LNCAP (cell line): ENCODE data around the gene NKX1-1.

ENCODE experiments used
- CTCF ChIP-seq: fragments of 450-650 bp; IDR thresholded peaks from 2 replicates; pipeline ENCODE4 v1.5.1; 2017; ENCODE audit warnings: mild to moderate bottlenecking

The NKX1-1 gene

GRCh38 chr4:1359144-1359501 lies 47.1 kb downstream of the NKX1-1 start:
- TF ChIP-seq CTCF, result no peak

- no peak for TF ChIP-seq CTCF
These were observed 47.7 kb downstream of the NKX1-1 start for GRCh38 chr4:1358421-1359143.

- no peak for TF ChIP-seq CTCF
These were observed 48.6 kb downstream of the NKX1-1 start for GRCh38 chr4:1357356-1358248.

GRCh38 chr4:1356181-1356998 lies 49.9 kb downstream of the NKX1-1 start:
- peak; percentile 79 for TF ChIP-seq CTCF

- TF ChIP-seq CTCF, result no peak
These were observed 50.9 kb downstream of the NKX1-1 start for GRCh38 chr4:1355378-1355777.

- no peak for TF ChIP-seq CTCF
These were observed 51.3 kb downstream of the NKX1-1 start for GRCh38 chr4:1354983-1355275.

- TF ChIP-seq CTCF, result no peak
These were observed 51.9 kb downstream of the NKX1-1 start for GRCh38 chr4:1354136-1354982.
